K562 (cell line): ENCODE results near the gene TMEM60. TPM values are rescaled to one million over a fixed set of nuclear protein-coding genes. Genes with fewer than 3 reads are reported as not detected.

Source experiments
- DPF2 ChIP-seq: fragments of 450-650 bp; IDR thresholded peaks from 2 replicates; pipeline ENCODE4 v1.6.1; 2016
- FOSL1 ChIP-seq: fragments of 200-800 bp; sonication (Bioruptor generic); conservative IDR thresholded peaks from 2 replicates; pipeline ENCODE4 v1.6.1; 2016; ENCODE audit warnings: missing genetic modification characterization, missing compliant biosample characterization
- FOXK2 ChIP-seq, 2 experiments: fragments of 450-650 bp; IDR thresholded peaks in 1 of 2; conservative IDR thresholded peaks in 1 of 2; 2 replicates each; pipeline ENCODE4 v1.6.1; 2016; ENCODE audit warnings: low read depth in 2 of 2, mild to moderate bottlenecking in 1 of 2
- GTF2E2 ChIP-seq: fragments of 200-800 bp; sonication (Bioruptor generic); IDR thresholded peaks from 2 replicates; pipeline ENCODE4 v1.6.1; 2016; ENCODE audit warnings: missing genetic modification characterization, missing compliant biosample characterization
- HBP1 ChIP-seq: fragments of 450-650 bp; formaldehyde crosslinking; IDR thresholded peaks from 2 replicates; pipeline ENCODE4 v1.4.0; 2022; ENCODE audit warnings: missing genetic modification characterization
- HEY1 ChIP-seq: fragments of 250-450 bp; sonication (Bioruptor Pico); IDR thresholded peaks from 2 replicates; pipeline ENCODE4 v1.5.0; 2020; ENCODE audit warnings: mild to moderate bottlenecking, moderate library complexity, borderline replicate concordance
- IRF2 ChIP-seq: sonication (generic); formaldehyde crosslinking; IDR thresholded peaks from 2 replicates; pipeline ENCODE4 v1.8.1; 2022; ENCODE audit warnings: mild to moderate bottlenecking, missing genetic modification reagents
- KLF6 ChIP-seq: fragments of 250-450 bp; sonication (Bioruptor Pico); IDR thresholded peaks from 2 replicates; pipeline ENCODE4 v1.4.0; 2020; ENCODE audit warnings: mild to moderate bottlenecking, moderate library complexity, borderline replicate concordance
- MTA2 ChIP-seq: fragments of 450-650 bp; IDR thresholded peaks from 2 replicates; pipeline ENCODE4 v1.6.1; 2016; ENCODE audit warnings: low read depth
- PHF20 ChIP-seq: fragments of 450-650 bp; IDR thresholded peaks from 2 replicates; pipeline ENCODE4 v1.6.1; 2018; ENCODE audit not compliant: partially characterized antibody
- RBM14 ChIP-seq: fragments of 200-400 bp; formaldehyde crosslinking; IDR thresholded peaks from 2 replicates; pipeline ENCODE4 v1.6.1; 2018; ENCODE audit warnings: low read depth, mild to moderate bottlenecking, low read length, moderate library complexity, borderline replicate concordance; ENCODE audit not compliant: insufficient read depth
- SETDB1 ChIP-seq: IDR thresholded peaks from one replicate; pipeline ENCODE4 v1.6.1; 2012; ENCODE audit warnings: low read length, control low read depth, inconsistent platforms
- SIN3A ChIP-seq, 2 experiments: fragments of 150-350 bp in 1 of 2; IDR thresholded peaks; 2 replicates each; pipeline ENCODE4 v1.6.1; 2011 to 2016; ENCODE audit warnings: borderline replicate concordance in 2 of 2, low read depth in 2 of 2, low read length in 2 of 2, mild to moderate bottlenecking in 2 of 2, moderate library complexity in 2 of 2; ENCODE audit not compliant: control insufficient read depth in 1 of 2
- SMARCA5 ChIP-seq: fragments of 450-650 bp; IDR thresholded peaks from 2 replicates; pipeline ENCODE4 v1.6.1; 2016
- WHSC1 ChIP-seq: IDR thresholded peaks from one replicate; pipeline ENCODE4 v1.6.1; 2012; ENCODE audit warnings: low read length, control low read depth, inconsistent platforms
- ZBTB11 ChIP-seq, 3 experiments: fragments of 200-800 bp in 1 of 3; fragments of 250-450 bp in 1 of 3; fragments of 450-650 bp in 1 of 3; sonication (Bioruptor Pico) in 1 of 3; sonication (Bioruptor generic) in 1 of 3; formaldehyde crosslinking in 1 of 3; IDR thresholded peaks; 2 replicates each; pipeline versions ENCODE4 v1.6.1 to v1.8.0; 2016 to 2022; ENCODE audit warnings: mild to moderate bottlenecking in 2 of 3, missing genetic modification characterization in 2 of 3, missing compliant biosample characterization in 1 of 3, moderate library complexity in 1 of 3
- ZMIZ1 ChIP-seq, 2 experiments: fragments of 150-350 bp in 1 of 2; IDR thresholded peaks; 2 replicates each; pipeline ENCODE4 v1.6.1; 2012 to 2016; ENCODE audit warnings: low read depth in 2 of 2, low read length in 2 of 2, mild to moderate bottlenecking in 1 of 2, moderate library complexity in 1 of 2
- ZNF3 ChIP-seq: fragments of 250-450 bp; sonication (Bioruptor Pico); IDR thresholded peaks from 2 replicates; pipeline ENCODE4 v1.5.0; 2021; ENCODE audit warnings: mild to moderate bottlenecking, moderate library complexity
- ZNF551 ChIP-seq: fragments of 250-450 bp; sonication (Bioruptor Pico); IDR thresholded peaks from 2 replicates; pipeline ENCODE4 v1.5.0; 2021; ENCODE audit warnings: mild to moderate bottlenecking, moderate library complexity
- polyA plus RNA-seq, 8 experiments: library from polyadenylated mRNA; depleted of rRNA in 4 of 8; stranded (reverse) in 5 of 8; unstranded in 3 of 8; fragments of >200 nt; fragmentation: Nextera tagmentation in 2 of 8; fragmentation: Illumina TruSeq in 1 of 8; extraction: Ambion mirVana in 2 of 8; extraction: Trizol in 1 of 8; gene quantifications; 2 replicates each; pipeline versions ENCODE4 v1.2.1 to v1.2.3, GENCODE V29; 2011 to 2014; ENCODE audit warnings: inconsistent platforms in 1 of 8, missing spikeins in 1 of 8
- total RNA-seq, 7 experiments: library from RNA; depleted of rRNA in 6 of 7; stranded (reverse); fragments of >200 nt in 6 of 7; fragmentation: Illumina TruSeq in 2 of 7; extraction: Trizol in 2 of 7; gene quantifications; 2 replicates each; pipeline versions ENCODE4 v1.2.1 to v1.2.3, GENCODE V29; 2011 to 2021; ENCODE audit warnings: low replicate concordance in 1 of 7

Gene TMEM60
- total and polyA plus RNA-seq, 9 of the 15 experiments (the other 6 are each of a cell fraction or from before 2014, with no cell fraction given) = 12.5 to 140 (median 38.4) TPM

- TF ChIP-seq ZBTB11 (CRISPR knock-in tag; IDR thresholded peaks at IDR 0.05) (peak in 1 of 3 experiments; percentile 78; a peak in 2 of 6 replicates), FOXK2 (conservative IDR thresholded peaks at IDR 0.05 in 1 of 2, IDR thresholded peaks at IDR 0.05 in 1 of 2; ENCODE audit: low read depth in 2 of 2) (peak in 1 of 2 experiments; percentile 12; a peak in 1 of 4 replicates), HEY1 (CRISPR knock-in tag) (no peak), WHSC1 (no peak), ZMIZ1 (IDR thresholded peaks at IDR 0.05; ENCODE audit: low read depth in 2 of 2, low read length in 2 of 2) (0 out of 4 replicates have a peak, but pooled peaks of 1 of the 2 experiments have one; percentile 7), FOSL1 (tag) (0 out of 2 replicates have a peak, but pooled peaks have one; percentile 23), SMARCA5 (peak; percentile 41; the same call in 1 of the 2 replicates), DPF2 (peak; percentile 24; the same call in 1 of the 2 replicates), IRF2 (CRISPR knock-in tag) (no peak), PHF20 (peak; percentile 37), GTF2E2 (tag) (peak; percentile 62; the same call in 1 of the 2 replicates), SETDB1 (no peak), ZNF3 (no peak), KLF6 (CRISPR knock-in tag) (peak; percentile 55; the same call in 1 of the 2 replicates), HBP1 (CRISPR knock-in tag) (peak; percentile 81), SIN3A (IDR thresholded peaks at IDR 0.05; ENCODE audit: borderline replicate concordance in 2 of 2, control insufficient read depth in 1 of 2, low read depth in 2 of 2, low read length in 2 of 2) (peak in 1 of 2 experiments; percentile 33; a peak in 3 of 4 replicates), MTA2 (no peak), RBM14 (no peak), ZNF551 (CRISPR knock-in tag) (no peak)
These were observed 370 bp downstream of the TMEM60 start (continued) for GRCh38 chr7:77797734-77798393.
